ENCODE measurements around the gene NTMT2.

NTMT2 gene

DNA sequence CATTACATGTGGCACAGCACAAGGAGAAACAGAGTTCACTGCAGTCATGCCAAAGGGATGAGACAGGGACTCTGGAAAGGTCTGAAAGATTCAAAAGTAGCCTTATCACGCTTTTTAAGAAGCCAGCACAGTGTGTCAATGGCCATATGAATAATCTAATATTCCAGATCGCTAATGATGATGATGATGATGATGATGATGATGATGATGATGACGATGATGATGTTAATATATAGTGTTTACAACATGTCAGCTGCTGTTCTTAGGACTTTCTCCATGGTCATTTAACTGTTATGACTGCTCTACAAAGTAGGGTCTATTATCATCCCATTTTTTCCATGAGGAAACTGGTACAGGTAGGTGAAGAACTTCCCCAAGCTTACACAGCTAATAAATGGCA lies 64.4 kb downstream of the NTMT2 start:
- H3K9me3 ChIP-seq (ENCODE audit: insufficient read depth, low read length): 0 out of 2 replicates have a peak, but pooled peaks cover 3% of the 10 kb centered on the region
- TF ChIP-seq EZH2phosphoT487 (IDR thresholded peaks at IDR 0.05; ENCODE audit: low read depth): no peak
- TF ChIP-seq, protein P1, sequence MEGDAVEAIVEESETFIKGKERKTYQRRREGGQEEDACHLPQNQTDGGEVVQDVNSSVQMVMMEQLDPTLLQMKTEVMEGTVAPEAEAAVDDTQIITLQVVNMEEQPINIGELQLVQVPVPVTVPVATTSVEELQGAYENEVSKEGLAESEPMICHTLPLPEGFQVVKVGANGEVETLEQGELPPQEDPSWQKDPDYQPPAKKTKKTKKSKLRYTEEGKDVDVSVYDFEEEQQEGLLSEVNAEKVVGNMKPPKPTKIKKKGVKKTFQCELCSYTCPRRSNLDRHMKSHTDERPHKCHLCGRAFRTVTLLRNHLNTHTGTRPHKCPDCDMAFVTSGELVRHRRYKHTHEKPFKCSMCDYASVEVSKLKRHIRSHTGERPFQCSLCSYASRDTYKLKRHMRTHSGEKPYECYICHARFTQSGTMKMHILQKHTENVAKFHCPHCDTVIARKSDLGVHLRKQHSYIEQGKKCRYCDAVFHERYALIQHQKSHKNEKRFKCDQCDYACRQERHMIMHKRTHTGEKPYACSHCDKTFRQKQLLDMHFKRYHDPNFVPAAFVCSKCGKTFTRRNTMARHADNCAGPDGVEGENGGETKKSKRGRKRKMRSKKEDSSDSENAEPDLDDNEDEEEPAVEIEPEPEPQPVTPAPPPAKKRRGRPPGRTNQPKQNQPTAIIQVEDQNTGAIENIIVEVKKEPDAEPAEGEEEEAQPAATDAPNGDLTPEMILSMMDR (IDR thresholded peaks at IDR 0.05; ENCODE audit: low read depth, low read length): no peak
- H3K27ac ChIP-seq (ENCODE audit: low read length): no peak overlapping the region
- H2AFZ ChIP-seq (ENCODE audit: low read depth, low read length): no peak overlapping the region
- no peak overlapping the region for H3K4me2 ChIP-seq (ENCODE audit: low read length)
- H3K27me3 ChIP-seq (ENCODE audit: low read depth, low read length): no peaks in the 10 kb centered on the region
- H3K36me3 ChIP-seq (replicated peaks; ENCODE audit: low read depth, low read length): no peaks in the 10 kb centered on the region
- no peaks in the 10 kb centered on the region for H3K79me2 ChIP-seq (ENCODE audit: low read length)
- no peak overlapping the region for H3K4me3 ChIP-seq (ENCODE audit: low read length)
- H4K20me1 ChIP-seq (ENCODE audit: insufficient read depth, low read length): no peaks in the 10 kb centered on the region
- no peak overlapping the region for H3K9ac ChIP-seq (ENCODE audit: low read length)
- H3K4me1 ChIP-seq (ENCODE audit: low read length): peaks cover 14% of the 10 kb centered on the region; the same call in 1 of the 2 replicates

DNA sequence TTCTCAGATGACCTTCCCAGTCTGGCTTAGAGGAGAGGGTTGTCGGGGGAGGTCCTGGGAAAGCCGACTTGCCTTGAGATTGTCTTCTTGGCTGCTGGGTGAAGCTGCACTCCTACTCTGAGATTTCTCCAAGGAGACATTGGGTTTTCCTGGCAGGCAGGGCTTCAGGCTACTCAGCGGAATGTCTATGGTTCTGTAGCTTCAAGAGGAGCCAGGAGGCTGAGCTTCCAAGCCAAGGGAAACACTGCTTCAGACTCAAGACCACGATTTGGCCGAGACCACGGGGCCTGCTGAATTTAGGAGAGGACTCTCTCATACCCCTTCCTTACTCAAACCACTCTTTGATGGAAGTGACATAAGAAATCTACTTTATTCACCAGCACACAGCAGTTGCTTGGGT lies 67.8 kb downstream of the NTMT2 start:
- Histone ChIP-seq H3K4me1 (ENCODE audit: low read length) (peaks cover 6% of the 10 kb centered on the region; the same call in 1 of the 2 replicates), H3K9me3 (ENCODE audit: insufficient read depth, low read length) (no peaks in the 10 kb centered on the region; the same call in 1 of the 2 replicates), H3K4me3 (ENCODE audit: low read length) (no peak overlapping the region), H3K27ac (ENCODE audit: low read length) (no peak overlapping the region), H2AFZ (ENCODE audit: low read depth, low read length) (no peak overlapping the region), H3K36me3 (replicated peaks; ENCODE audit: low read depth, low read length) (no peaks in the 10 kb centered on the region), H4K20me1 (ENCODE audit: insufficient read depth, low read length) (no peaks in the 10 kb centered on the region), H3K9ac (ENCODE audit: low read length) (no peak overlapping the region), H3K4me2 (ENCODE audit: low read length) (no peak overlapping the region), H3K27me3 (ENCODE audit: low read depth, low read length) (peaks cover 2% of the 10 kb centered on the region; the same call in 1 of the 2 replicates), H3K79me2 (ENCODE audit: low read length) (no peaks in the 10 kb centered on the region)
- TF ChIP-seq, protein P1 (IDR thresholded peaks at IDR 0.05; ENCODE audit: low read depth, low read length): no peak
- TF ChIP-seq EZH2phosphoT487 (IDR thresholded peaks at IDR 0.05; ENCODE audit: low read depth): no peak

GRCh38 chr1:170214117-170215032 lies 68.6 kb downstream of the NTMT2 start:
- peaks cover 6% of the 10 kb centered on the region; the same call in 1 of the 2 replicates for H3K4me1 ChIP-seq (ENCODE audit: low read length)
- H3K27ac ChIP-seq (ENCODE audit: low read length): no peak overlapping the region
- no peak overlapping the region for H2AFZ ChIP-seq (ENCODE audit: low read depth, low read length)
- no peaks in the 10 kb centered on the region; the same call in 1 of the 2 replicates for H3K9me3 ChIP-seq (ENCODE audit: insufficient read depth, low read length)
- no peaks in the 10 kb centered on the region for H3K36me3 ChIP-seq (replicated peaks; ENCODE audit: low read depth, low read length)
- no peak overlapping the region for H3K9ac ChIP-seq (ENCODE audit: low read length)
- no peak overlapping the region for H3K4me2 ChIP-seq (ENCODE audit: low read length)
- no peaks in the 10 kb centered on the region for H3K79me2 ChIP-seq (ENCODE audit: low read length)
- peaks cover 2% of the 10 kb centered on the region; the same call in 1 of the 2 replicates for H3K27me3 ChIP-seq (ENCODE audit: low read depth, low read length)
- TF ChIP-seq EZH2phosphoT487 (IDR thresholded peaks at IDR 0.05; ENCODE audit: low read depth): no peak
- TF ChIP-seq, protein P1 (IDR thresholded peaks at IDR 0.05; ENCODE audit: low read depth, low read length): no peak
- no peaks in the 10 kb centered on the region for H4K20me1 ChIP-seq (ENCODE audit: insufficient read depth, low read length)
- H3K4me3 ChIP-seq (ENCODE audit: low read length): no peak overlapping the region

All from OCI-LY3 (cell line).